Stromal cell of bone marrow (primary cell): ENCODE results near the gene DPM1.

ENCODE experiments used
- DNase-seq: peaks from one replicate; pipeline ENCODE4 v3.0.0-alpha.2; 2012; ENCODE audit warnings: low read depth

DPM1 gene

GRCh38 chr20:50930139-50930975, 28.0 kb downstream of the DPM1 start:
- DNase-seq = no peak

GRCh38 chr20:50929299-50930138, 28.8 kb downstream of the DPM1 start:
- peak; percentile 91 for DNase-seq

- DNase-seq = no peak
Measured at GRCh38 chr20:50928469-50928868, 29.9 kb downstream of the DPM1 start.

GRCh38 chr20:50926530-50926929, 31.8 kb downstream of the DPM1 start:
- DNase-seq = no peak

GRCh38 chr20:50924261-50924920, 33.9 kb downstream of the DPM1 start:
- DNase-seq = no peak

- DNase-seq = no peak
Measured at GRCh38 chr20:50921803-50922501, 36.4 kb downstream of the DPM1 start.

- DNase-seq = peak; percentile 27
Measured at GRCh38 chr20:50920997-50921396, 37.3 kb downstream of the DPM1 start.

- DNase-seq = no peak
Measured at GRCh38 chr20:50919567-50919966, 38.8 kb downstream of the DPM1 start.

GRCh38 chr20:50918403-50918802, 39.9 kb downstream of the DPM1 start:
- DNase-seq = peak; percentile 49

- DNase-seq = no peak
Measured at GRCh38 chr20:50916934-50917333, 41.4 kb downstream of the DPM1 start.

GRCh38 chr20:50916257-50916656, 42.1 kb downstream of the DPM1 start:
- DNase-seq = peak; percentile 29

GRCh38 chr20:50915424-50915823, 42.9 kb downstream of the DPM1 start:
- peak; percentile 31 for DNase-seq

- peak; percentile 43 for DNase-seq
Measured at GRCh38 chr20:50913690-50914375, 44.5 kb downstream of the DPM1 start.

GRCh38 chr20:50911716-50912115, 46.6 kb downstream of the DPM1 start:
- DNase-seq = no peak

- peak; percentile 50 for DNase-seq
Measured at GRCh38 chr20:50911030-50911429, 47.3 kb downstream of the DPM1 start.

GRCh38 chr20:50909413-50909812, 48.9 kb downstream of the DPM1 start:
- DNase-seq = no peak

GRCh38 chr20:50904067-50904570, 54.2 kb downstream of the DPM1 start:
- DNase-seq = no peak

GRCh38 chr20:50903353-50904051, 54.8 kb downstream of the DPM1 start:
- no peak for DNase-seq

- no peak for DNase-seq
Measured at GRCh38 chr20:50901301-50901700, 57.0 kb downstream of the DPM1 start.

GRCh38 chr20:50900261-50900660, 58.1 kb downstream of the DPM1 start:
- no peak for DNase-seq
